ENCODE data around the gene RPL18A. TPM values are rescaled to one million over a fixed set of nuclear protein-coding genes. Genes with fewer than 3 reads are reported as not detected.

Gene RPL18A
- total and polyA plus RNA-seq, 2 of the 13 experiments (the other 11 are each of a cell fraction or from before 2014, with no cell fraction given): 1,471 to 2,004 TPM

DNA sequence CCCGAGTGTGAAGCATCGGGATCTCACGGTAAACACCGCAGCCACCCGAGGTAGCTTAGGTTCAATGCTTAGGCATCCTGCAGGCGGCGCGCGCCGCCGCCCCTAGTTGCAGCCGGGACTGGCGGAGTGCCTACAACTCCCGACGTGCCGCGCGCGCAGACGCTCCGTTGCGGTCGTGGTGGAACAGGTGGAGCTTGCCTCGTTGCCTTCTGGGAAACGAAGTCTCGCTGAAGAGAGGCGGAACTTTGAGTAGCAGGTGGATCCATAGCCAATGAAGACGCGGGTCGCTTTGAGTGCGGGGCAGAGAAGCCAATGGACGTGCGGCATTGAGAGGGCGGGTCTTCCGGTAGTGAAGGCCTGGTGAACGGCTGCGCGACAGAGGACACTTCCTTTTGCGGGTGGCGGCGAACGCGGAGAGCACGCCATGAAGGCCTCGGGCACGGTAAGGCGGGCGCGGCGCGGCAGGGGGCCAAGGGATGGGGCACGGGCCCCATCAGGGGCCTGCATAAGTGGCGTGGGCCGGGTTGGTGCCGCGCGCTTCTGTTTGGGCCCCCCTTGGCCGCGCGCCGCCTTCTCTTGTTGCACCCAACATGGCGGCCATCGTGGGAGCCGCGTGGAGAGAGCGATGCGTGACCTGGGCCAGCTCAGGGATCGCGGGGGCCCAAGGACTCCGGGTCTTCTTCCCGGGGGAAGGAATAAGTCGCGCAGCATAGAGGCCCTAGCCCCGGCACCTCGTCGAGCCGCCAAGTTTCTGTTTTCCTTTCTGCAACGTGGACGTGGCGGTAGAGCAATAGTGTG, at the start of gene RPL18A (continued):
- TF ChIP-seq, protein P1, sequence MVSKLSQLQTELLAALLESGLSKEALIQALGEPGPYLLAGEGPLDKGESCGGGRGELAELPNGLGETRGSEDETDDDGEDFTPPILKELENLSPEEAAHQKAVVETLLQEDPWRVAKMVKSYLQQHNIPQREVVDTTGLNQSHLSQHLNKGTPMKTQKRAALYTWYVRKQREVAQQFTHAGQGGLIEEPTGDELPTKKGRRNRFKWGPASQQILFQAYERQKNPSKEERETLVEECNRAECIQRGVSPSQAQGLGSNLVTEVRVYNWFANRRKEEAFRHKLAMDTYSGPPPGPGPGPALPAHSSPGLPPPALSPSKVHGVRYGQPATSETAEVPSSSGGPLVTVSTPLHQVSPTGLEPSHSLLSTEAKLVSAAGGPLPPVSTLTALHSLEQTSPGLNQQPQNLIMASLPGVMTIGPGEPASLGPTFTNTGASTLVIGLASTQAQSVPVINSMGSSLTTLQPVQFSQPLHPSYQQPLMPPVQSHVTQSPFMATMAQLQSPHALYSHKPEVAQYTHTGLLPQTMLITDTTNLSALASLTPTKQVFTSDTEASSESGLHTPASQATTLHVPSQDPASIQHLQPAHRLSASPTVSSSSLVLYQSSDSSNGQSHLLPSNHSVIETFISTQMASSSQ (IDR thresholded peaks at IDR 0.05; ENCODE audit: low read depth): no peak
- TF ChIP-seq, protein P1 (CRISPR knock-in tag; IDR thresholded peaks at IDR 0.05; ENCODE audit: borderline replicate concordance): no peak; the same call in 1 of the 2 replicates
- peak; percentile 46; the same call in 1 of the 2 replicates for TF ChIP-seq ZNF558 (CRISPR knock-in tag; IDR thresholded peaks at IDR 0.05; ENCODE audit: borderline replicate concordance)
- peak; percentile 86 for TF ChIP-seq MIER3 (CRISPR knock-in tag; IDR thresholded peaks at IDR 0.05; ENCODE audit: borderline replicate concordance)
- TF ChIP-seq ZFY (CRISPR knock-in tag; IDR thresholded peaks at IDR 0.05): peak; percentile 94
- no peak for TF ChIP-seq IRX3 (CRISPR knock-in tag; IDR thresholded peaks at IDR 0.05; ENCODE audit: borderline replicate concordance, low read depth)
- TF ChIP-seq NR2F1 (CRISPR knock-in tag; IDR thresholded peaks at IDR 0.05): 0 out of 4 replicates have a peak, but pooled peaks of 1 of the 2 experiments have one; percentile 19
- TF ChIP-seq SRSF9 (IDR thresholded peaks at IDR 0.05; ENCODE audit: borderline replicate concordance, insufficient read depth, low read depth, low read length, poor library complexity, severe bottlenecking): no peak
- TF ChIP-seq, protein P2, sequence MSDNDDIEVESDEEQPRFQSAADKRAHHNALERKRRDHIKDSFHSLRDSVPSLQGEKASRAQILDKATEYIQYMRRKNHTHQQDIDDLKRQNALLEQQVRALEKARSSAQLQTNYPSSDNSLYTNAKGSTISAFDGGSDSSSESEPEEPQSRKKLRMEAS (IDR thresholded peaks at IDR 0.05): peak; percentile 83
- no peak for TF ChIP-seq TEAD3 (CRISPR knock-in tag; optimal IDR thresholded peaks at IDR 0.05; ENCODE audit: borderline replicate concordance)
- TF ChIP-seq NBN (conservative IDR thresholded peaks at IDR 0.05): no peak
- TF ChIP-seq ZNF879 (CRISPR knock-in tag; IDR thresholded peaks at IDR 0.05): no peak
- TF ChIP-seq, protein P3, sequence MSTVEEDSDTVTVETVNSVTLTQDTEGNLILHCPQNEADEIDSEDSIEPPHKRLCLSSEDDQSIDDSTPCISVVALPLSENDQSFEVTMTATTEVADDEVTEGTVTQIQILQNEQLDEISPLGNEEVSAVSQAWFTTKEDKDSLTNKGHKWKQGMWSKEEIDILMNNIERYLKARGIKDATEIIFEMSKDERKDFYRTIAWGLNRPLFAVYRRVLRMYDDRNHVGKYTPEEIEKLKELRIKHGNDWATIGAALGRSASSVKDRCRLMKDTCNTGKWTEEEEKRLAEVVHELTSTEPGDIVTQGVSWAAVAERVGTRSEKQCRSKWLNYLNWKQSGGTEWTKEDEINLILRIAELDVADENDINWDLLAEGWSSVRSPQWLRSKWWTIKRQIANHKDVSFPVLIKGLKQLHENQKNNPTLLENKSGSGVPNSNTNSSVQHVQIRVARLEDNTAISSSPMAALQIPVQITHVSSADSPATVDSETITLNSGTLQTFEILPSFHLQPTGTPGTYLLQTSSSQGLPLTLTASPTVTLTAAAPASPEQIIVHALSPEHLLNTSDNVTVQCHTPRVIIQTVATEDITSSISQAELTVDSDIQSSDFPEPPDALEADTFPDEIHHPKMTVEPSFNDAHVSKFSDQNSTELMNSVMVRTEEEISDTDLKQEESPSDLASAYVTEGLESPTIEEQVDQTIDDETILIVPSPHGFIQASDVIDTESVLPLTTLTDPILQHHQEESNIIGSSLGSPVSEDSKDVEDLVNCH (CRISPR knock-in tag; IDR thresholded peaks at IDR 0.05): no peak
- no peak for TF ChIP-seq RFX3 (CRISPR knock-in tag; IDR thresholded peaks at IDR 0.05)
- TF ChIP-seq, protein P4, sequence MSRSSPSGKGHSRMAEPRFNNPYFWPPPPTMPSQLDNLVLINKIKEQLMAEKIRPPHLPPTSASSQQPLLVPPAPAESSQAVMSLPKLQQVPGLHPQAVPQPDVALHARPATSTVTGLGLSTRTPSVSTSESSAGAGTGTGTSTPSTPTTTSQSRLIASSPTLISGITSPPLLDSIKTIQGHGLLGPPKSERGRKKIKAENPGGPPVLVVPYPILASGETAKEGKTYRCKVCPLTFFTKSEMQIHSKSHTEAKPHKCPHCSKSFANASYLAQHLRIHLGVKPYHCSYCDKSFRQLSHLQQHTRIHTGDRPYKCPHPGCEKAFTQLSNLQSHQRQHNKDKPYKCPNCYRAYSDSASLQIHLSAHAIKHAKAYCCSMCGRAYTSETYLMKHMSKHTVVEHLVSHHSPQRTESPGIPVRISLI (CRISPR knock-in tag; IDR thresholded peaks at IDR 0.05; ENCODE audit: borderline replicate concordance): no peak; the same call in 1 of the 2 replicates
- no peak for TF ChIP-seq ZBTB38 (CRISPR knock-in tag; IDR thresholded peaks at IDR 0.05)
- no peak for TF ChIP-seq ZBTB3 (CRISPR knock-in tag; IDR thresholded peaks at IDR 0.05; ENCODE audit: borderline replicate concordance, low read depth)
- no peak for TF ChIP-seq FOXP1 (IDR thresholded peaks at IDR 0.05)
- TF ChIP-seq FOXP1 (CRISPR knock-in tag; IDR thresholded peaks at IDR 0.05): peak; percentile 36; the same call in 1 of the 2 replicates

Measured in HepG2 (cell line).